ENCODE results near the gene C17orf67. TPM values are rescaled to one million over a fixed set of nuclear protein-coding genes. Genes with fewer than 3 reads are reported as not detected.

C17orf67 gene
- total and polyA plus RNA-seq, 5 donors from 2014 or later = 1.5 to 6.2 (median 2.2) TPM

DNA sequence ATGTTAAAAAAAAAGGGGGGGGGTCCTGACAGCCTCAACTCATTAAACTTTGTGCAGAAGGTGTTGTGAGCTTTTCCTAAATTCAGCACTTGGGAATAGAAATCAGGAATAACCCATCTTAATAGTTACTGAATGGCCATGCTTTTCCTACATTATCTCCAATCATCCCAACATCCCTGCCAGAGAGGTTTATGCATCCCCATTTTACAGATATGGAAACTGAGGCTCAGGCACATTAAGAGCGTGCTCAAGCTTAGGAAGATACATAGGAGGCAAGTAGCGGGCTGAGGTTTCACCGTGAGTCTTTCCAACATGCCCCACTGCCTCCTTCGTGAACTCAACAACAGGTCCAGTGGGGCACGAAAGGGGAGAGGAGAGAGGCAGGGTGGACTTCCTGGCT is 78.4 kb downstream of the C17orf67 start:
- H3K4me1 ChIP-seq (ENCODE audit: control insufficient read depth, insufficient read depth, low read length, poor library complexity, severe bottlenecking) = peaks cover 27% of the 10 kb centered on the region
- H3K27ac ChIP-seq (ENCODE audit: insufficient read depth, low read length, poor library complexity, severe bottlenecking) = no peak overlapping the region
- H3K27me3 ChIP-seq (ENCODE audit: control insufficient read depth, insufficient read depth, low read length) = no peaks in the 10 kb centered on the region
- Mint-ChIP-seq H3K4me1 (peaks cover 6 to 69% (median 18%) of the 10 kb centered on the region in 4 donors), H3K27me3 (peaks cover 6% of the 10 kb centered on the region), H3K4me3 (peak overlapping the region in 1 of 4 donors; percentile 21), H3K36me3 (no peaks in the 10 kb centered on the region), H3K27ac (peak overlapping the region; percentile 66 to 96 (median 84)), H3K9me3 (no peaks in the 10 kb centered on the region)
- H3K9me3 ChIP-seq (ENCODE audit: control insufficient read depth in 2 of 2, low read length in 2 of 2) = no peaks in the 10 kb centered on the region
- DNase-seq (no peak), ATAC-seq (ENCODE audit: low read depth in 2 of 2) (no peak)
- H3K36me3 ChIP-seq (ENCODE audit: control insufficient read depth, insufficient read depth, low read length) = no peaks in the 10 kb centered on the region
- no peak overlapping the region for H3K4me3 ChIP-seq (ENCODE audit: low read depth, low read length)

DNA sequence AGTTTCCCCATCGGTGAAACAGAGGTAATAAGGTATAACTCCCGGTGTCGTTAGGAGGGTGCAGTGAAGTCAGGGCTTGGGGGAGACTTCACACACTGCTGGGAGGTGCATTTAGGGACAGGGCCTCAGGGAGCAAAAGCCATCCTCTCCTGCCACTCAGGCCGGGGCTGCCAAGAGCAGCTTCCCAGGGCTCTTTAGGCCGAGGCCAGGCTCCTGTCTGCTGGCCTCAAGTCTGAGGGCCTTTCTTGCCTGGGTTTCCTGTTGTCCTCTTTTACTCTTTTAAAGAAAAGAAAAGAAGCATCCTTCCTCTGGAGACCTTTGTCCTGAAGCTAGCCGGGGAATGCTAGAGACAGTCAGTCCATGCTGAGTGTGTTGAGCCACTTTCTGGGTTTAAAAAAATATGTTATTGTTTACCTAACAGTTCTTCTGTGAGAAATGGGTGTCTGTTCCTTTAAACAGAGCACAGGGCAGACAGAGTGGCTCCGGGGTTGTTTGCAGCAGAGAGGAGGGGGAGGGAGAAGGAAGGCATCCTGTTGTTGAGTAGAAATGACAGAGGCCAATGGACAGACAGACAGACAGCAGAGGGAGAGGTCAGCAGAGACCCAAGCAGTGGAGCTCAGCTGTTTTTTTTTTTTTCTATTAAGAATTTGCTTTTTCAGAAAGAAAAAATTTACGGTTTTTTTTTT is 79.1 kb downstream of the C17orf67 start:
- Histone ChIP-seq H3K9me3 (ENCODE audit: control insufficient read depth in 2 of 2, low read length in 2 of 2) (no peaks in the 10 kb centered on the region), H3K4me3 (ENCODE audit: low read depth, low read length) (peak overlapping the region; percentile 17), H3K27me3 (ENCODE audit: control insufficient read depth, insufficient read depth, low read length) (no peaks in the 10 kb centered on the region), H3K27ac (ENCODE audit: insufficient read depth, low read length, poor library complexity, severe bottlenecking) (no peak overlapping the region), H3K4me1 (ENCODE audit: control insufficient read depth, insufficient read depth, low read length, poor library complexity, severe bottlenecking) (peaks cover 27% of the 10 kb centered on the region), H3K36me3 (ENCODE audit: control insufficient read depth, insufficient read depth, low read length) (no peaks in the 10 kb centered on the region)
- peaks cover 6% of the 10 kb centered on the region for H3K27me3 Mint-ChIP-seq
- H3K9me3 Mint-ChIP-seq = no peaks in the 10 kb centered on the region
- H3K4me3 Mint-ChIP-seq = peak overlapping the region in 3 of 4 donors; percentile 55 to 84 (median 83)
- H3K4me1 Mint-ChIP-seq = peaks cover 6 to 74% (median 15%) of the 10 kb centered on the region in 4 donors
- H3K36me3 Mint-ChIP-seq = no peaks in the 10 kb centered on the region
- DNase-seq (peak in 2 of 3 donors; percentile 21 to 87), ATAC-seq (ENCODE audit: low read depth in 2 of 2) (peak; percentile 64 to 77)
- H3K27ac Mint-ChIP-seq = peak overlapping the region; percentile 66 to 96 (median 84)

DNA sequence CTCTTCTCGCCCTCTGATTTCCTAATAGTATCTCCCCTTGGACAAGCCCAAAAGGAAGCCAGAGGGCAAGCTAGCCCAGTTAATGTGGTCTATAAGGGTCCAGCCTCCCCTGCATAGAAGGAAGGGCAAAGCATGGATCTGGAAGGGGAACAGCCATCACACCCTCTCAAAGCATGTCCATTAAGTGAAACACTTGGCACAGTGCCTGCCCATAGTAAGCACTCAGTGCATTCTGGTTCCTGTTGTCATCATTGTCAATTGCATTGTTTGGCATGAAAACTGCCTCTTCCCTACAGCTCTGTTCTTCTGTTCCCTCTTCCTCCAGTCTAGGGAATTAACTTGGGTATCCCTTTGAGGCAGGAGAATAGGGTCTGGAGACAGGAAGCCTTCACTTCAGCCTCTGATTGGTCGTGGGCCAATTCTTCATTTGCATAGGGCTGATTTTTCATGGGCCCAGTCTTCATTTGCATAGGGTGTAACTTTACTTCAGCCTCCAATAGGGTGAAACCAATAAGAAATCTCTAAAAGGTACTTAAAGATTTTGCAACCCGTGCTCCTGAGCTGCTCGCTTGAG is 81.4 kb downstream of the C17orf67 start:
- Mint-ChIP-seq H3K27ac (peak overlapping the region in 2 of 3 donors; percentile 64 to 88), H3K27me3 (peaks cover 6% of the 10 kb centered on the region), H3K4me3 (peak overlapping the region in 1 of 4 donors; percentile 28), H3K36me3 (no peaks in the 10 kb centered on the region), H3K4me1 (peaks cover 6 to 73% (median 17%) of the 10 kb centered on the region in 4 donors), H3K9me3 (peaks cover 0 to 2% (median 0%) of the 10 kb centered on the region in 7 donors)
- no peak overlapping the region for H3K27ac ChIP-seq (ENCODE audit: insufficient read depth, low read length, poor library complexity, severe bottlenecking)
- no peaks in the 10 kb centered on the region for H3K27me3 ChIP-seq (ENCODE audit: control insufficient read depth, insufficient read depth, low read length)
- H3K9me3 ChIP-seq (ENCODE audit: control insufficient read depth in 2 of 2, low read length in 2 of 2) = no peaks in the 10 kb centered on the region
- H3K36me3 ChIP-seq (ENCODE audit: control insufficient read depth, insufficient read depth, low read length) = no peaks in the 10 kb centered on the region
- no peak for DNase-seq
- peaks cover 27% of the 10 kb centered on the region for H3K4me1 ChIP-seq (ENCODE audit: control insufficient read depth, insufficient read depth, low read length, poor library complexity, severe bottlenecking)
- ATAC-seq (ENCODE audit: low read depth in 2 of 2) = no peak
- H3K4me3 ChIP-seq (ENCODE audit: low read depth, low read length) = no peak overlapping the region

DNA sequence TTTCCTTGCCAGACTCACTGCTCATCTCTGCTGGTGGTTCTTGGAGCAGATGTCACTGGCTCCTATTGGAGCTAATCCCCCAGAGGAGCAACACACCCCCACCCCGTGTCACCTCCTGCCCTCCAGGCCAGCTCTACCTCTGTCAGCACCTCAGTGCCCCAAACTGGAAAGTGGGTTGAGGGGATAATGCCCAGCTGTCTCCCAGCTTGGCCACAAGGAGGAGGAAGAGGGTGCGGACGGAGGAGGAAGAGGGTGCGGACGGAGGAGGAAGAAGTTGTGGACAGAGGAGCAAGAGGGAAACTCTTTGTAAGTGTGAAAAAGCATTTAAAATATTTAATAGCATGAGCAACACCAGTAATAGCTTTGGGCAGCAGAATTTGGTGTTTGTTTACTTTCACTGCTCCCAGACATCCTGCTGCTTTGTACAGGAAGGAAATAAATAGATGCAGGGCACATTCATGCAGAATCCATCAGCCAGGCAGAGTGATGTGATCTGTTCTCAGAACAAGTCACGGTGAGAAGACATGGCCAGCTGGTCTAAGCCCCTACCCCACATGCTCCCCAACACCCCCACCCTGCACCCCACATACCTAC is 82.5 kb downstream of the C17orf67 start:
- no peak overlapping the region for H3K27ac ChIP-seq (ENCODE audit: insufficient read depth, low read length, poor library complexity, severe bottlenecking)
- no peaks in the 10 kb centered on the region for H3K36me3 ChIP-seq (ENCODE audit: control insufficient read depth, insufficient read depth, low read length)
- no peaks in the 10 kb centered on the region for H3K9me3 ChIP-seq (ENCODE audit: control insufficient read depth in 2 of 2, low read length in 2 of 2)
- no peak overlapping the region for H3K4me3 Mint-ChIP-seq
- peaks cover 6 to 63% (median 14%) of the 10 kb centered on the region in 4 donors for H3K4me1 Mint-ChIP-seq
- peaks cover 0 to 2% (median 0%) of the 10 kb centered on the region in 7 donors for H3K9me3 Mint-ChIP-seq
- DNase-seq (no peak), ATAC-seq (ENCODE audit: low read depth in 2 of 2) (no peak)
- H3K27me3 Mint-ChIP-seq = peaks cover 6% of the 10 kb centered on the region
- H3K4me1 ChIP-seq (ENCODE audit: control insufficient read depth, insufficient read depth, low read length, poor library complexity, severe bottlenecking) = peaks cover 27% of the 10 kb centered on the region
- H3K4me3 ChIP-seq (ENCODE audit: low read depth, low read length) = no peak overlapping the region
- no peaks in the 10 kb centered on the region for H3K36me3 Mint-ChIP-seq
- H3K27me3 ChIP-seq (ENCODE audit: control insufficient read depth, insufficient read depth, low read length) = no peaks in the 10 kb centered on the region
- H3K27ac Mint-ChIP-seq = peak overlapping the region in 2 of 3 donors; percentile 64 to 83

DNA sequence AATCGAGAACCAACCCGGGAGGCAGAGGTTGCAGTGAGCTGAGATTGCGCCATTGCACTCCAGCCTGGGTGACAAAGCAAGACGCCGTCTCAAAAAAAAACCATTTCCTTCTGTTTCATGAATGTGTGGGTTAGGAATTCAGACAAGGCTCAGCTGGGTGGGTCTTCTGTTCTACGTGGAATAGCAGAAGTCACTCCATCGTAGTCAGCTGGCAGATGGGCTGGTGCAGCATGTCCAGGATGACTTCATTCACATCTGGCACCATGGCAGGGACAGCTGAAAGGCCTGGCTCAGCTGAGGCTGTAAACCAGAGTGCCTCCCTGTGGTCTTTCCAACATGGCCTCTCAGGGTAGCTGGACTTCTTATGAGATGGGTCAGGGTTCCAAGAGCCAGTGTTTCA is 89.0 kb downstream of the C17orf67 start:
- Mint-ChIP-seq H3K9me3 (peaks cover 0 to 2% (median 0%) of the 10 kb centered on the region in 7 donors), H3K36me3 (no peaks in the 10 kb centered on the region), H3K4me3 (no peak overlapping the region), H3K27me3 (peaks cover 4% of the 10 kb centered on the region), H3K27ac (no peak overlapping the region), H3K4me1 (peaks cover 0 to 6% (median 2%) of the 10 kb centered on the region in 4 donors)
- Histone ChIP-seq H3K27ac (ENCODE audit: insufficient read depth, low read length, poor library complexity, severe bottlenecking) (no peak overlapping the region), H3K36me3 (ENCODE audit: control insufficient read depth, insufficient read depth, low read length) (no peaks in the 10 kb centered on the region), H3K4me3 (ENCODE audit: low read depth, low read length) (no peak overlapping the region), H3K9me3 (ENCODE audit: control insufficient read depth in 2 of 2, low read length in 2 of 2) (no peaks in the 10 kb centered on the region), H3K4me1 (ENCODE audit: control insufficient read depth, insufficient read depth, low read length, poor library complexity, severe bottlenecking) (no peaks in the 10 kb centered on the region), H3K27me3 (ENCODE audit: control insufficient read depth, insufficient read depth, low read length) (no peaks in the 10 kb centered on the region)
- ATAC-seq (ENCODE audit: low read depth in 2 of 2) = no peak
- no peak for DNase-seq

DNA sequence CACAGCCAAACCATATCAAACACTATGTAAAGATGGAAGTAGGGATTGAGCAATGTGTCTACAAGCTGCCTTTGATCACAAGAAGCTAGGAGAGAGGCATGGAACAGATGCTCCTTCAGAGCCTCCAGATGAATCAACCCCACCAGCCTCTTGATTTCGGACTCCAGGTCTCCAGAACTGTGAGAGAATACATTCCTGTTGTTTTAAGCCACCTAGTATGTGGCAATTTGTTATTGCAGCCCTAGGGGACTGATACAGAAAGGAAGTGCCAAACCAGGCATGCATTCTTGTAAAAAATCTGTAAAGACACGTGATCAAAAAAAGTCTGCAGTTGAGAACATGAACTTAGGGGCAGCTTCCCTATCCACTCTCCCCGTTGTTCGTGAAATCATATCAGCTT is 91.1 kb downstream of the C17orf67 start:
- H3K4me3 Mint-ChIP-seq = no peak overlapping the region
- ATAC-seq (ENCODE audit: low read depth in 2 of 2) = no peak
- H3K4me1 ChIP-seq (ENCODE audit: control insufficient read depth, insufficient read depth, low read length, poor library complexity, severe bottlenecking) = no peaks in the 10 kb centered on the region
- H3K27ac Mint-ChIP-seq = no peak overlapping the region
- no peak for DNase-seq
- no peaks in the 10 kb centered on the region for H3K9me3 ChIP-seq (ENCODE audit: control insufficient read depth in 2 of 2, low read length in 2 of 2)
- H3K27me3 ChIP-seq (ENCODE audit: control insufficient read depth, insufficient read depth, low read length) = no peaks in the 10 kb centered on the region
- no peaks in the 10 kb centered on the region for H3K36me3 Mint-ChIP-seq
- H3K4me3 ChIP-seq (ENCODE audit: low read depth, low read length) = no peak overlapping the region
- peaks cover 4% of the 10 kb centered on the region for H3K27me3 Mint-ChIP-seq
- H3K36me3 ChIP-seq (ENCODE audit: control insufficient read depth, insufficient read depth, low read length) = no peaks in the 10 kb centered on the region
- H3K4me1 Mint-ChIP-seq = peaks cover 0 to 2% (median 0%) of the 10 kb centered on the region in 4 donors
- no peaks in the 10 kb centered on the region for H3K9me3 Mint-ChIP-seq
- H3K27ac ChIP-seq (ENCODE audit: insufficient read depth, low read length, poor library complexity, severe bottlenecking) = no peak overlapping the region

Data from CD4-positive, CD25-positive, alpha-beta regulatory T cell (primary cell).